GM23338 (cell line): ENCODE data around the gene CARHSP1. TPM values are rescaled to one million over a fixed set of nuclear protein-coding genes. Genes with fewer than 3 reads are reported as not detected.

Experiments
- ATAC-seq: fragments of 200-7000 bp; cut with Tn5 transposase; 3 replicates; pipeline ENCODE4 v1.9.1; 2020
- DNase-seq: peaks from one replicate; pipeline ENCODE4 v3.0.0-alpha.2; 2015; ENCODE audit warnings: low spot score
- H2AFZ ChIP-seq: fragments of 200-600 bp; sonication (generic); 2 replicates; pipeline ENCODE4 v1.8.0; 2016; ENCODE audit warnings: antibody characterized with exemption, mild to moderate bottlenecking, moderate library complexity
- H3F3A ChIP-seq: fragments of 200-600 bp; sonication (generic); replicated peaks from 2 replicates; pipeline ENCODE4 v1.8.0; 2017; ENCODE audit warnings: antibody characterized with exemption, mixed run types, low read depth
- H3K27ac ChIP-seq: fragments of 200-600 bp; sonication (generic); 2 replicates; pipeline ENCODE4 v1.6.1; 2016; ENCODE audit warnings: low read depth
- H3K27me3 ChIP-seq: fragments of 200-600 bp; sonication (generic); 2 replicates; pipeline ENCODE4 v1.8.0; 2016; ENCODE audit warnings: mild to moderate bottlenecking, mixed run types, moderate library complexity; ENCODE audit not compliant: insufficient read depth
- H3K36me3 ChIP-seq: fragments of 200-600 bp; sonication (generic); 2 replicates; pipeline ENCODE4 v1.8.0; 2016; ENCODE audit warnings: mild to moderate bottlenecking; ENCODE audit not compliant: insufficient read depth
- H3K4me1 ChIP-seq: fragments of 200-600 bp; sonication (generic); 2 replicates; pipeline ENCODE4 v1.8.0; 2016; ENCODE audit warnings: mild to moderate bottlenecking, moderate library complexity; ENCODE audit not compliant: insufficient read depth
- H3K4me2 ChIP-seq: fragments of 200-600 bp; sonication (generic); 2 replicates; pipeline ENCODE4 v1.7.1; 2017; ENCODE audit warnings: mixed run types
- H3K4me3 ChIP-seq: fragments of 200-600 bp; sonication (generic); 2 replicates; pipeline ENCODE4 v1.6.1; 2016; ENCODE audit warnings: mixed run types
- H3K79me2 ChIP-seq: fragments of 200-600 bp; sonication (generic); replicated peaks from 2 replicates; pipeline ENCODE4 v1.8.0; 2017; ENCODE audit warnings: mild to moderate bottlenecking; ENCODE audit not compliant: insufficient read depth
- H3K9me2 ChIP-seq: fragments of 200-600 bp; sonication (generic); 2 replicates; pipeline ENCODE4 v1.8.0; 2017; ENCODE audit not compliant: insufficient read depth
- H4K20me1 ChIP-seq: fragments of 200-600 bp; sonication (generic); replicated peaks from 2 replicates; pipeline ENCODE4 v1.8.0; 2017; ENCODE audit warnings: mild to moderate bottlenecking; ENCODE audit not compliant: insufficient read depth
- H3K27ac Mint-ChIP-seq: 2 replicates; pipeline ENCODE4 v1.8.0; 2020; ENCODE audit warnings: inconsistent platforms, mild to moderate bottlenecking, moderate library complexity, mixed read lengths
- H3K27me3 Mint-ChIP-seq: 3 replicates; pipeline ENCODE4 v1.8.0; 2022; ENCODE audit warnings: low read depth, mild to moderate bottlenecking, moderate library complexity, mixed read lengths, inconsistent platforms; ENCODE audit not compliant: insufficient read depth, poor library complexity
- H3K36me3 Mint-ChIP-seq: 3 replicates; pipeline ENCODE4 v1.8.0; 2021; ENCODE audit warnings: low read depth, mild to moderate bottlenecking, inconsistent platforms, moderate library complexity, mixed read lengths
- H3K4me1 Mint-ChIP-seq: 3 replicates; pipeline ENCODE4 v1.8.0; 2020; ENCODE audit warnings: mild to moderate bottlenecking, inconsistent platforms, mixed read lengths
- H3K4me3 Mint-ChIP-seq: 3 replicates; pipeline ENCODE4 v1.8.0; 2021; ENCODE audit warnings: moderate library complexity, mild to moderate bottlenecking, inconsistent platforms, mixed read lengths
- H3K9me3 Mint-ChIP-seq: 3 replicates; pipeline ENCODE4 v1.8.0; 2020; ENCODE audit warnings: moderate library complexity, mild to moderate bottlenecking, inconsistent platforms, mixed read lengths
- CREB1 ChIP-seq: fragments of 250-450 bp; sonication (Bioruptor Pico); IDR thresholded peaks from 2 replicates; pipeline ENCODE4 v1.5.0; 2020; ENCODE audit warnings: low read depth, mild to moderate bottlenecking, moderate library complexity
- EZH2 ChIP-seq: fragments of 200-600 bp; sonication (generic); IDR thresholded peaks from one replicate; pipeline ENCODE4 v1.8.0; 2017; ENCODE audit warnings: antibody characterized with exemption, mild to moderate bottlenecking, low read depth; ENCODE audit not compliant: unreplicated experiment
- EZH2phosphoT487 ChIP-seq: fragments of 200-600 bp; sonication (generic); IDR thresholded peaks from one replicate; pipeline ENCODE4 v1.8.1; 2018; ENCODE audit warnings: antibody characterized with exemption; ENCODE audit not compliant: unreplicated experiment
- JUNB ChIP-seq: IDR thresholded peaks from one replicate; pipeline ENCODE4 v1.6.1; 2016; ENCODE audit warnings: antibody characterized with exemption; ENCODE audit not compliant: unreplicated experiment
- NANOG ChIP-seq: IDR thresholded peaks from 2 replicates; pipeline ENCODE4 v1.6.1; 2016; ENCODE audit warnings: antibody characterized with exemption, borderline replicate concordance
- POLR2AphosphoS5 ChIP-seq: IDR thresholded peaks from 2 replicates; pipeline ENCODE4 v1.6.1; 2016; ENCODE audit warnings: antibody characterized with exemption, low read depth
- STAT1 ChIP-seq: IDR thresholded peaks from one replicate; pipeline ENCODE4 v1.6.1; 2016; ENCODE audit warnings: antibody characterized with exemption; ENCODE audit not compliant: unreplicated experiment
- ZNF114 ChIP-seq: fragments of 250-450 bp; sonication (Bioruptor Pico); IDR thresholded peaks from 2 replicates; pipeline ENCODE4 v1.5.0; 2020; ENCODE audit warnings: mild to moderate bottlenecking, moderate library complexity
- ZNF331 ChIP-seq: fragments of 250-450 bp; sonication (Bioruptor Pico); IDR thresholded peaks from 2 replicates; pipeline ENCODE4 v1.5.0; 2020; ENCODE audit warnings: low read depth, mild to moderate bottlenecking, moderate library complexity
- polyA plus RNA-seq: library from polyadenylated mRNA; unstranded; fragments of >200 nt; fragmentation: Nextera tagmentation; extraction: Ambion mirVana; gene quantifications from 2 replicates; pipeline ENCODE4 v1.2.1, GENCODE V29; 2016
- total RNA-seq: library from RNA; depleted of rRNA; stranded (reverse); fragments of >200 nt; shearing (Covaris generic); gene quantifications from 2 replicates; pipeline ENCODE4 v1.2.3, GENCODE V29; 2014
- TF ChIP-seq, protein P1 (sequence below): IDR thresholded peaks from 2 replicates; pipeline ENCODE4 v1.6.1; 2016; ENCODE audit warnings: antibody characterized with exemption
- TF ChIP-seq, protein P2 (sequence below), 2 experiments: fragments of 200-600 bp in 1 of 2; sonication (generic) in 1 of 2; conservative IDR thresholded peaks; 2 replicates each; pipeline versions ENCODE4 v1.5.1 to v1.6.1; 2016 to 2017; ENCODE audit warnings: antibody characterized with exemption in 2 of 2, low read depth in 2 of 2, mild to moderate bottlenecking in 2 of 2, moderate library complexity in 1 of 2
- TF ChIP-seq, protein P3 (sequence below): fragments of 250-450 bp; sonication (Bioruptor Pico); IDR thresholded peaks from 2 replicates; pipeline ENCODE4 v1.5.0; 2020; ENCODE audit warnings: mild to moderate bottlenecking, moderate library complexity

The CARHSP1 gene
- total and polyA plus RNA-seq, 2 experiments from 2014 or later: 286 to 339 TPM

DNA sequence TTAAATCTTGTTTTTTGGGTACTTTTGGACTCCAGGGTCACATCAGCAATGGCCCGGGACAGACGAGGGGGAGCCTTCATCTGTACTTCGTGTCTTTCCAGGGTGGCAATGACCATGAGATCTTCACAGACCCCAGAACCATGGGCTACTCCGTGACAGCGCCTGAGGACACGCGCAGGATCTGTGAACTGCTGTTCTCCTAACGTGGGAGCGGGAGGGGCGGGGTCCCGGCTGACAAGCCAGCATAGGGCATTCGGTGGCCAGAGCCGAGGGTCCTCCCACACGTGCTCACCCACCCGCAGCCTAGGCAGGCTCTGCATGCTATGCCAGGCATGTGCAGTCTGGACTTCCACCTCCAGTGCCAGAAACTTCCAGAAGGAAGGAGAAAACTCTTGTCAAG, 21.2 kb downstream of the CARHSP1 start:
- ATAC-seq: no peak
- Histone ChIP-seq H3K27ac (peak overlapping the region; percentile 69; the same call in 1 of the 2 replicates), H4K20me1 (peaks cover 3% of the 10 kb centered on the region; the same call in 1 of the 2 replicates), H3K9me2 (no peaks in the 10 kb centered on the region), H3K79me2 (peaks cover 20% of the 10 kb centered on the region), H3K4me3 (no peak overlapping the region), H3F3A (peaks cover 29% of the 10 kb centered on the region), H3K4me2 (no peak overlapping the region), H3K27me3 (no peaks in the 10 kb centered on the region), H3K4me1 (peaks cover 21% of the 10 kb centered on the region), H3K36me3 (0 out of 2 replicates have a peak, but pooled peaks cover 3% of the 10 kb centered on the region), H2AFZ (no peak overlapping the region)
- no peak for TF ChIP-seq NANOG
- 0 out of 2 replicates have a peak, but pooled peaks have one; percentile 25 for TF ChIP-seq POLR2AphosphoS5
- H3K4me1 Mint-ChIP-seq: peaks cover 49% of the 10 kb centered on the region
- H3K4me3 Mint-ChIP-seq: no peak overlapping the region
- peaks cover 50% of the 10 kb centered on the region for H3K36me3 Mint-ChIP-seq
- no peak for DNase-seq
- H3K9me3 Mint-ChIP-seq: peaks cover 3% of the 10 kb centered on the region; the same call in 1 of the 3 replicates
- H3K27me3 Mint-ChIP-seq: peaks cover 38% of the 10 kb centered on the region
- peak overlapping the region; percentile 35; the same call in 1 of the 2 replicates for H3K27ac Mint-ChIP-seq

DNA sequence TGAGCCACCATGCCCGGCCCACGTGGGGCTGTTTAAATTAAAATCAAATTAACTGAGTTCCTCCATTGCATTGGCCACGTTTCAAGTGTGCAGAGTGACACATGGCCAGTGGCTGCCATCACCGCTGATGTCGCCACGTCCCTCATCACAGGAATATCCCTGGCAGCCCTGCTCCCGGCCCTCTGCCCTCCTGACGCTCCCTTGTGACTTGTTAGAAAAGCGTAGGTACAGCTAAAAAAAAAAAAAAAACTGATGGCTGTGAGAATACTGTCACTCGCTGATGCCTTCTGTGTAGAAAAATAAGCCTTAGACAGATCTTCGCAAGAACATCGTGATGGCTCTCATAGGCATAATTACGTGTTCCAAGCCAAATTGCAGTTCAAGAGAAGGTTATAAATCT, 21.7 kb downstream of the CARHSP1 start:
- Histone ChIP-seq H3K4me3 (no peak overlapping the region), H3F3A (peaks cover 24% of the 10 kb centered on the region; the same call in 1 of the 2 replicates), H2AFZ (no peak overlapping the region), H3K27ac (peak overlapping the region; percentile 69; the same call in 1 of the 2 replicates), H3K4me1 (peaks cover 21% of the 10 kb centered on the region), H3K79me2 (peaks cover 20% of the 10 kb centered on the region), H3K36me3 (no peaks in the 10 kb centered on the region), H3K4me2 (no peak overlapping the region), H3K27me3 (no peaks in the 10 kb centered on the region), H3K9me2 (no peaks in the 10 kb centered on the region), H4K20me1 (peaks cover 3% of the 10 kb centered on the region; the same call in 1 of the 2 replicates)
- Mint-ChIP-seq H3K27ac (no peak overlapping the region), H3K9me3 (peaks cover 3% of the 10 kb centered on the region; the same call in 1 of the 3 replicates), H3K4me3 (no peak overlapping the region), H3K4me1 (peaks cover 54% of the 10 kb centered on the region), H3K27me3 (peaks cover 38% of the 10 kb centered on the region), H3K36me3 (peaks cover 47% of the 10 kb centered on the region)
- DNase-seq (no peak), ATAC-seq (no peak)
- TF ChIP-seq, protein P1, sequence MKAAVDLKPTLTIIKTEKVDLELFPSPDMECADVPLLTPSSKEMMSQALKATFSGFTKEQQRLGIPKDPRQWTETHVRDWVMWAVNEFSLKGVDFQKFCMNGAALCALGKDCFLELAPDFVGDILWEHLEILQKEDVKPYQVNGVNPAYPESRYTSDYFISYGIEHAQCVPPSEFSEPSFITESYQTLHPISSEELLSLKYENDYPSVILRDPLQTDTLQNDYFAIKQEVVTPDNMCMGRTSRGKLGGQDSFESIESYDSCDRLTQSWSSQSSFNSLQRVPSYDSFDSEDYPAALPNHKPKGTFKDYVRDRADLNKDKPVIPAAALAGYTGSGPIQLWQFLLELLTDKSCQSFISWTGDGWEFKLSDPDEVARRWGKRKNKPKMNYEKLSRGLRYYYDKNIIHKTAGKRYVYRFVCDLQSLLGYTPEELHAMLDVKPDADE: no peak
- TF ChIP-seq JUNB (no peak), CREB1 (no peak), STAT1 (no peak), ZNF331 (CRISPR knock-in tag) (no peak), EZH2phosphoT487 (no peak), EZH2 (no peak), ZNF114 (no peak)
- TF ChIP-seq, protein P2, sequence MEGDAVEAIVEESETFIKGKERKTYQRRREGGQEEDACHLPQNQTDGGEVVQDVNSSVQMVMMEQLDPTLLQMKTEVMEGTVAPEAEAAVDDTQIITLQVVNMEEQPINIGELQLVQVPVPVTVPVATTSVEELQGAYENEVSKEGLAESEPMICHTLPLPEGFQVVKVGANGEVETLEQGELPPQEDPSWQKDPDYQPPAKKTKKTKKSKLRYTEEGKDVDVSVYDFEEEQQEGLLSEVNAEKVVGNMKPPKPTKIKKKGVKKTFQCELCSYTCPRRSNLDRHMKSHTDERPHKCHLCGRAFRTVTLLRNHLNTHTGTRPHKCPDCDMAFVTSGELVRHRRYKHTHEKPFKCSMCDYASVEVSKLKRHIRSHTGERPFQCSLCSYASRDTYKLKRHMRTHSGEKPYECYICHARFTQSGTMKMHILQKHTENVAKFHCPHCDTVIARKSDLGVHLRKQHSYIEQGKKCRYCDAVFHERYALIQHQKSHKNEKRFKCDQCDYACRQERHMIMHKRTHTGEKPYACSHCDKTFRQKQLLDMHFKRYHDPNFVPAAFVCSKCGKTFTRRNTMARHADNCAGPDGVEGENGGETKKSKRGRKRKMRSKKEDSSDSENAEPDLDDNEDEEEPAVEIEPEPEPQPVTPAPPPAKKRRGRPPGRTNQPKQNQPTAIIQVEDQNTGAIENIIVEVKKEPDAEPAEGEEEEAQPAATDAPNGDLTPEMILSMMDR (conservative IDR thresholded peaks at IDR 0.05; ENCODE audit: low read depth in 2 of 2): no peak
- TF ChIP-seq, protein P3, sequence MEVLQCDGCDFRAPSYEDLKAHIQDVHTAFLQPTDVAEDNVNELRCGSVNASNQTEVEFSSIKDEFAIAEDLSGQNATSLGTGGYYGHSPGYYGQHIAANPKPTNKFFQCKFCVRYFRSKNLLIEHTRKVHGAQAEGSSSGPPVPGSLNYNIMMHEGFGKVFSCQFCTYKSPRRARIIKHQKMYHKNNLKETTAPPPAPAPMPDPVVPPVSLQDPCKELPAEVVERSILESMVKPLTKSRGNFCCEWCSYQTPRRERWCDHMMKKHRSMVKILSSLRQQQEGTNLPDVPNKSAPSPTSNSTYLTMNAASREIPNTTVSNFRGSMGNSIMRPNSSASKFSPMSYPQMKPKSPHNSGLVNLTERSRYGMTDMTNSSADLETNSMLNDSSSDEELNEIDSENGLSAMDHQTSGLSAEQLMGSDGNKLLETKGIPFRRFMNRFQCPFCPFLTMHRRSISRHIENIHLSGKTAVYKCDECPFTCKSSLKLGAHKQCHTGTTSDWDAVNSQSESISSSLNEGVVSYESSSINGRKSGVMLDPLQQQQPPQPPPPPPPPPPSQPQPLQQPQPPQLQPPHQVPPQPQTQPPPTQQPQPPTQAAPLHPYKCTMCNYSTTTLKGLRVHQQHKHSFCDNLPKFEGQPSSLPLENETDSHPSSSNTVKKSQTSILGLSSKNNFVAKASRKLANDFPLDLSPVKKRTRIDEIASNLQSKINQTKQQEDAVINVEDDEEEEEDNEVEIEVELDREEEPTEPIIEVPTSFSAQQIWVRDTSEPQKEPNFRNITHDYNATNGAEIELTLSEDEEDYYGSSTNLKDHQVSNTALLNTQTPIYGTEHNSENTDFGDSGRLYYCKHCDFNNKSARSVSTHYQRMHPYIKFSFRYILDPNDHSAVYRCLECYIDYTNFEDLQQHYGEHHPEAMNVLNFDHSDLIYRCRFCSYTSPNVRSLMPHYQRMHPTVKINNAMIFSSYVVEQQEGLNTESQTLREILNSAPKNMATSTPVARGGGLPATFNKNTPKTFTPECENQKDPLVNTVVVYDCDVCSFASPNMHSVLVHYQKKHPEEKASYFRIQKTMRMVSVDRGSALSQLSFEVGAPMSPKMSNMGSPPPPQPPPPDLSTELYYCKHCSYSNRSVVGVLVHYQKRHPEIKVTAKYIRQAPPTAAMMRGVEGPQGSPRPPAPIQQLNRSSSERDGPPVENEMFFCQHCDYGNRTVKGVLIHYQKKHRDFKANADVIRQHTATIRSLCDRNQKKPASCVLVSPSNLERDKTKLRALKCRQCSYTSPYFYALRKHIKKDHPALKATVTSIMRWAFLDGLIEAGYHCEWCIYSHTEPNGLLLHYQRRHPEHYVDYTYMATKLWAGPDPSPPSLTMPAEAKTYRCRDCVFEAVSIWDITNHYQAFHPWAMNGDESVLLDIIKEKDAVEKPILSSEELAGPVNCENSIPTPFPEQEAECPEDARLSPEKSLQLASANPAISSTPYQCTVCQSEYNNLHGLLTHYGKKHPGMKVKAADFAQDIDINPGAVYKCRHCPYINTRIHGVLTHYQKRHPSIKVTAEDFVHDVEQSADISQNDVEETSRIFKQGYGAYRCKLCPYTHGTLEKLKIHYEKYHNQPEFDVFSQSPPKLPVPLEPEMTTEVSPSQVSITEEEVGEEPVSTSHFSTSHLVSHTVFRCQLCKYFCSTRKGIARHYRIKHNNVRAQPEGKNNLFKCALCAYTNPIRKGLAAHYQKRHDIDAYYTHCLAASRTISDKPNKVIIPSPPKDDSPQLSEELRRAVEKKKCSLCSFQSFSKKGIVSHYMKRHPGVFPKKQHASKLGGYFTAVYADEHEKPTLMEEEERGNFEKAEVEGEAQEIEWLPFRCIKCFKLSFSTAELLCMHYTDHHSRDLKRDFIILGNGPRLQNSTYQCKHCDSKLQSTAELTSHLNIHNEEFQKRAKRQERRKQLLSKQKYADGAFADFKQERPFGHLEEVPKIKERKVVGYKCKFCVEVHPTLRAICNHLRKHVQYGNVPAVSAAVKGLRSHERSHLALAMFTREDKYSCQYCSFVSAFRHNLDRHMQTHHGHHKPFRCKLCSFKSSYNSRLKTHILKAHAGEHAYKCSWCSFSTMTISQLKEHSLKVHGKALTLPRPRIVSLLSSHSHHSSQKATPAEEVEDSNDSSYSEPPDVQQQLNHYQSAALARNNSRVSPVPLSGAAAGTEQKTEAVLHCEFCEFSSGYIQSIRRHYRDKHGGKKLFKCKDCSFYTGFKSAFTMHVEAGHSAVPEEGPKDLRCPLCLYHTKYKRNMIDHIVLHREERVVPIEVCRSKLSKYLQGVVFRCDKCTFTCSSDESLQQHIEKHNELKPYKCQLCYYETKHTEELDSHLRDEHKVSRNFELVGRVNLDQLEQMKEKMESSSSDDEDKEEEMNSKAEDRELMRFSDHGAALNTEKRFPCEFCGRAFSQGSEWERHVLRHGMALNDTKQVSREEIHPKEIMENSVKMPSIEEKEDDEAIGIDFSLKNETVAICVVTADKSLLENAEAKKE (CRISPR knock-in tag): no peak
